ENCODE results near the gene MARCHF5. TPM values are rescaled to one million over a fixed set of nuclear protein-coding genes. Genes with fewer than 3 reads are reported as not detected.

Gene MARCHF5
- total RNA-seq, 2 experiments from 2014 or later: 33.5 to 36.1 TPM

DNA sequence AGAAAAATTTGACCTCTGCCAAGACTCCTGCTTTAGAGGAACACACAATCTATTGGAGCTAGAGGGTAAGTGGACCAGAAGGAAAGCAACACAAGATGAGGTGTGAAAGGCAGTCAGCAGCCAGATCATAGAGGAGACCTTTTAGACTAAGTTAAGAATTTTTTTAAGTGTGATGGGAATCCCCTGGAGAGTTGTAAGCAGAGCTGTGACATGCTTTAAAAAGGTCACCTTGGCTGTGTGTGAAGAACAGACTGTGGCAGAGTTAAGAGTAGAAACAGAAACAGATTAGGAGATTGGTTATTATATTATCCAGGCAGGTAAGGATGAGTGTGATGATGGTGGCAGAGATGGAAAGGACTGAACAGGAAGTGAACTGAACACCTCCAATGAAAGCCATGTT, 23.6 kb upstream of the MARCHF5 start:
- Mint-ChIP-seq H3K36me3 (ENCODE audit: low read depth) (no peaks in the 10 kb centered on the region), H3K4me1 (ENCODE audit: low read depth) (no peaks in the 10 kb centered on the region), H3K9me3 (no peaks in the 10 kb centered on the region), H3K4me3 (no peak overlapping the region), H3K27me3 (no peaks in the 10 kb centered on the region), H3K27ac (no peak overlapping the region)
- H3K9me3 ChIP-seq (ENCODE audit: control insufficient read depth in 1 of 2, insufficient read depth in 1 of 2, low read length in 2 of 2): no peaks in the 10 kb centered on the region
- H3K27ac ChIP-seq (ENCODE audit: low read depth in 1 of 2, low read length in 2 of 2): no peak overlapping the region
- H3K4me3 ChIP-seq (ENCODE audit: low read length): no peak overlapping the region
- intact Hi-C loops (cut with DNase I, micrococcal nuclease): no loop called here
- no peaks in the 10 kb centered on the region for H3K4me1 ChIP-seq (ENCODE audit: insufficient read depth, low read length)
- TF ChIP-seq CTCF (IDR thresholded peaks at IDR 0.05): no peak
- no peak for ATAC-seq (ENCODE audit: poor library complexity)
- no peaks in the 10 kb centered on the region for H3K27me3 ChIP-seq (ENCODE audit: control insufficient read depth in 1 of 2, insufficient read depth in 2 of 2, low read length in 2 of 2)
- no peaks in the 10 kb centered on the region for H3K36me3 ChIP-seq (ENCODE audit: insufficient read depth, low read length)
- DNase-seq: no peak
- ChIA-PET POLR2A (no interaction called here), CTCF (no interaction called here)

- intact Hi-C loops (cut with DNase I, micrococcal nuclease): no loop called here
- ChIA-PET POLR2A (no interaction called here), CTCF (no interaction called here)
- Histone ChIP-seq H3K36me3 (ENCODE audit: insufficient read depth, low read length) (no peaks in the 10 kb centered on the region), H3K4me3 (ENCODE audit: low read length) (no peak overlapping the region), H3K27ac (ENCODE audit: low read depth in 1 of 2, low read length in 2 of 2) (no peak overlapping the region), H3K9me3 (ENCODE audit: control insufficient read depth in 1 of 2, insufficient read depth in 1 of 2, low read length in 2 of 2) (no peaks in the 10 kb centered on the region), H3K4me1 (ENCODE audit: insufficient read depth, low read length) (no peaks in the 10 kb centered on the region), H3K27me3 (ENCODE audit: control insufficient read depth in 1 of 2, insufficient read depth in 2 of 2, low read length in 2 of 2) (no peaks in the 10 kb centered on the region)
- no peak for ATAC-seq (ENCODE audit: poor library complexity)
- Mint-ChIP-seq H3K9me3 (no peaks in the 10 kb centered on the region), H3K4me1 (ENCODE audit: low read depth) (no peaks in the 10 kb centered on the region), H3K4me3 (no peak overlapping the region), H3K27ac (no peak overlapping the region), H3K36me3 (ENCODE audit: low read depth) (no peaks in the 10 kb centered on the region), H3K27me3 (no peaks in the 10 kb centered on the region)
- no peak for TF ChIP-seq CTCF (IDR thresholded peaks at IDR 0.05)
- peak in 2 of 14 experiments; percentile 15 to 31 for DNase-seq
These were observed 22.2 kb upstream of the MARCHF5 start for GRCh38 chr10:92268748-92269147.

DNA sequence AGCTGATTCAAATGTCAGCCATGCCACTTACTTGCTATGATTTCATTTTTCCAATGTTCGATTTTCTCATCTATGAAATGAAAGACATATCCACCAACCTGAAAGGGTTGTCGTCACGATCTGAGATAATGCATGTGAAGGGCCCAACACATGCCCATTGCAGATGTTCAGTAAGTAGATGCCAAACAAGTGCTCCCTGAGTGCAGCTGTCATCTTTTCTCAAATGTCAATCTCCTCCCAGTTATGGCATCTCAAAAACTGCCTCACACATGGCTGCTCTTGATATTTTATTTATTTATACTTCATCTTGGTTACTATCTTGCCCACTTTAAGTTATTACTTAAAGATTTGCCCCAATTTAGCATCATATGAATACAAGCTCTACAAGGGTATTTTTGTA, 16.9 kb upstream of the MARCHF5 start:
- Histone ChIP-seq H3K4me1 (ENCODE audit: insufficient read depth, low read length) (no peaks in the 10 kb centered on the region), H3K9me3 (ENCODE audit: control insufficient read depth in 1 of 2, insufficient read depth in 1 of 2, low read length in 2 of 2) (no peaks in the 10 kb centered on the region), H3K4me3 (ENCODE audit: low read length) (no peak overlapping the region), H3K27me3 (ENCODE audit: control insufficient read depth in 1 of 2, insufficient read depth in 2 of 2, low read length in 2 of 2) (no peaks in the 10 kb centered on the region), H3K36me3 (ENCODE audit: insufficient read depth, low read length) (no peaks in the 10 kb centered on the region), H3K27ac (ENCODE audit: low read depth in 1 of 2, low read length in 2 of 2) (no peak overlapping the region)
- ChIA-PET CTCF (interaction anchor here (1.1 kb wide), 1 partner anchor 17 kb away, joined by 3 read pairs; the partner anchor contains the start of genes CPEB3 and MARCHF5), POLR2A (no interaction called here)
- DNase-seq: no peak
- Mint-ChIP-seq H3K4me1 (ENCODE audit: low read depth) (no peaks in the 10 kb centered on the region), H3K36me3 (ENCODE audit: low read depth) (no peaks in the 10 kb centered on the region), H3K9me3 (no peaks in the 10 kb centered on the region), H3K27ac (no peak overlapping the region), H3K27me3 (no peaks in the 10 kb centered on the region), H3K4me3 (no peak overlapping the region)
- no peak for ATAC-seq (ENCODE audit: poor library complexity)
- intact Hi-C loops (cut with DNase I, micrococcal nuclease): no loop called here
- TF ChIP-seq CTCF (IDR thresholded peaks at IDR 0.05): no peak
